ENCODE measurements around the gene EIF4B.
A peak's percentile ranks its signal among the peaks of the same experiment; 100 is the strongest.
"Not testable (repeated sequence)": the region's sequence is repeated elsewhere in the genome, so short reads cannot be mapped to it uniquely, and the experiment has no call there.

EIF4B gene

GRCh38 chr12:52990206-52990605 lies 16.1 kb upstream of the EIF4B start:
- Histone ChIP-seq H3K27me3 (replicated peaks) (no peaks in the 10 kb centered on the region), H3K36me3 (replicated peaks) (no peaks in the 10 kb centered on the region), H3K27ac (no peak overlapping the region), H3K4me3 (ENCODE audit: low read depth, low read length) (no peak overlapping the region)
- TF ChIP-seq CTCF (IDR thresholded peaks at IDR 0.05; ENCODE audit: low read depth, low read length, missing control alignments): no peak
- no peak for DNase-seq
- in situ Hi-C loops (cut with HindIII; ENCODE audit: low pct_ligation_motif_present, low sequenced_read_pairs): no loop called here

- in situ Hi-C loops (cut with HindIII; ENCODE audit: low pct_ligation_motif_present, low sequenced_read_pairs); H3K27me3 ChIP-seq (replicated peaks); H3K4me3 ChIP-seq (ENCODE audit: low read depth, low read length); H3K27ac ChIP-seq; H3K36me3 ChIP-seq (replicated peaks); DNase-seq: not testable (repeated sequence)
These were observed 14.0 kb upstream of the EIF4B start for GRCh38 chr12:52992240-52992639.

DNA sequence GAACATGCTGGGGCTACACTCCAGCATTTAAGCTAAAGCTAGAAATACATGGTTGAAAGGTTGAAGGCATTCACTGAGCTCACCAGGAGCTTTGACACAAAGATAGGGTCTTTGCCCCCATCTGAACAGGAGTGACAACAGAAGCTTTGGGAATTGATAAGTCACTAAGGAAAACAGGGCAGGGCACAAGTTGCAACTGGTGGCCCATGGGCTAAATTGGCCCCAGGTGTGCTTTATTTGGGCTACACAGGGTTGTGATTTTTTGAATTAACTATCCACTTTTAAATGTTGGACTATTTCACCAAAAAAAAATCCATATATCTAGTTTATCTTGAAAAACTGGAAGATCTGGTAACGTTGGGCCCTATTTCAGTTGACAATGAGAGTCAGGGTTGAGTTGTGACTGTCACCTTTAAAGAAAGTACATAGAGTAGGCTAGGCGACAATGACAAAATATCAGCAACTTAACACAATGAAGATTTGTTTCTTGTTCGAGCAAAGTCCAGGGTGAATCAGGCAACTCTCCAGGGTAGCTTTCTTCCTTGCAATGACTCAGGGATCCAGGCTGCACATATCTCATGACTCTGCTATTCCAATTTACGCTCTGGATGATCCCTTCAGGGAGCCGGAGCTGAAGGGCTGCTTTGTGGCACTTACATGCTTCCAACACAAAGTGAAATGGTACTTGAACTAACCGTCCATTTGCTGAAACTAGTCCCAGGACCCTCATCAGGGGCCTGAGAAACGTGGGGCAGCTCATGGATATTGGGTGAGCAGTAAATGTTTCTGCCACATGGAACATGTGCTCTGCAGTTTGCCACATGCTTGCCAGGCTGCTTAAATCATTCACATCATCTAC lies 13.3 kb upstream of the EIF4B start:
- in situ Hi-C loops (cut with HindIII; ENCODE audit: low pct_ligation_motif_present, low sequenced_read_pairs): no loop called here
- Histone ChIP-seq H3K27me3 (replicated peaks) (no peaks in the 10 kb centered on the region), H3K36me3 (replicated peaks) (no peaks in the 10 kb centered on the region), H3K4me3 (ENCODE audit: low read depth, low read length) (no peak overlapping the region), H3K27ac (no peak overlapping the region)
- DNase-seq: peak; percentile 76
- no peak for TF ChIP-seq CTCF (IDR thresholded peaks at IDR 0.05; ENCODE audit: low read depth, low read length, missing control alignments)

DNA sequence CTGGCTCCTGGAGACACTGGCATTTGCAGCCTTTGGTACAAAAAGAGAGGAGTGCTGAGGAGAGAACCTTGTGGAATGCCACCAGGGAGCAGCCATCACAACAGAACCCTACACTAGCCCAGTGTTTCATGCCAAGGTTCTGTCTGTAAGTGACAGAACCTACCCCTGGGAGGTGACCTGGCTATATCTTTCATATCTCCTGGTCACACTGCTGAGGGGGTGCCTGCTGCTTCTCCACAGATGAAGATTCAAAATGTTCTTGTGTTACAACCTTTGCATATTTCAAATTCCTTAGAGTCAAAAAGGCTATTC lies 12.7 kb upstream of the EIF4B start:
- no peak for DNase-seq
- H3K27ac ChIP-seq: no peak overlapping the region
- no peak for TF ChIP-seq CTCF (IDR thresholded peaks at IDR 0.05; ENCODE audit: low read depth, low read length, missing control alignments)
- H3K4me3 ChIP-seq (ENCODE audit: low read depth, low read length): no peak overlapping the region
- no peaks in the 10 kb centered on the region for H3K27me3 ChIP-seq (replicated peaks)
- H3K36me3 ChIP-seq (replicated peaks): no peaks in the 10 kb centered on the region
- in situ Hi-C loops (cut with HindIII; ENCODE audit: low pct_ligation_motif_present, low sequenced_read_pairs): no loop called here

- no peak for DNase-seq
- Histone ChIP-seq H3K36me3 (replicated peaks) (peaks cover 7% of the 10 kb centered on the region), H3K27ac (no peak overlapping the region), H3K27me3 (replicated peaks) (no peaks in the 10 kb centered on the region), H3K4me3 (ENCODE audit: low read depth, low read length) (no peak overlapping the region)
- in situ Hi-C loops (cut with HindIII; ENCODE audit: low pct_ligation_motif_present, low sequenced_read_pairs): no loop called here
- TF ChIP-seq CTCF (IDR thresholded peaks at IDR 0.05; ENCODE audit: low read depth, low read length, missing control alignments): no peak
These were observed 2.1 kb upstream of the EIF4B start for GRCh38 chr12:53004178-53004577.

GRCh38 chr12:53004582-53004981 lies 1.7 kb upstream of the EIF4B start:
- Histone ChIP-seq H3K27ac (no peak overlapping the region), H3K27me3 (replicated peaks) (no peaks in the 10 kb centered on the region), H3K4me3 (ENCODE audit: low read depth, low read length) (no peak overlapping the region), H3K36me3 (replicated peaks) (peaks cover 7% of the 10 kb centered on the region)
- no peak for TF ChIP-seq CTCF (IDR thresholded peaks at IDR 0.05; ENCODE audit: low read depth, low read length, missing control alignments)
- in situ Hi-C loops (cut with HindIII; ENCODE audit: low pct_ligation_motif_present, low sequenced_read_pairs): no loop called here
- no peak for DNase-seq

Measured in brain microvascular endothelial cell (primary cell).